Measurements from ENCODE around the gene USHBP1.

DNA sequence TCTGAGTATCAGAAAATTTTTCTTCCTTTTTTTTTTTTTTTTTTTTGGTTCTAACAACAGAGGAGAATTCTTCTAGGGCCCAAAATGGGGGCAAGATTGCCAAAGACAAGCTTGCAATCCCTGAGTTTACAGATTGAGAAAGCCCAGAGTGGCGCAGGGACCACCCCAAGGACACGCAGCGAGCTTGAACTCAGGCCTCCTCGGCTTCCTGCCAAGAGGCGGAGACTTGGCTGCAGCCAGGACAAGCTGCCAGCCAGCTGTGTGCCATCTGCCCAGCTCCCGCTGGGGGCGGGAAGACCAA is 40.6 kb upstream of the USHBP1 start:
- no peak for TF ChIP-seq CEBPB (IDR thresholded peaks at IDR 0.05; ENCODE audit: borderline replicate concordance, low read depth, low read length)
- TF ChIP-seq BRCA1 (CRISPR knock-in tag; IDR thresholded peaks at IDR 0.05) = no peak
- no peak for TF ChIP-seq ZNF335 (CRISPR knock-in tag; IDR thresholded peaks at IDR 0.05)
- TF ChIP-seq, protein P1, sequence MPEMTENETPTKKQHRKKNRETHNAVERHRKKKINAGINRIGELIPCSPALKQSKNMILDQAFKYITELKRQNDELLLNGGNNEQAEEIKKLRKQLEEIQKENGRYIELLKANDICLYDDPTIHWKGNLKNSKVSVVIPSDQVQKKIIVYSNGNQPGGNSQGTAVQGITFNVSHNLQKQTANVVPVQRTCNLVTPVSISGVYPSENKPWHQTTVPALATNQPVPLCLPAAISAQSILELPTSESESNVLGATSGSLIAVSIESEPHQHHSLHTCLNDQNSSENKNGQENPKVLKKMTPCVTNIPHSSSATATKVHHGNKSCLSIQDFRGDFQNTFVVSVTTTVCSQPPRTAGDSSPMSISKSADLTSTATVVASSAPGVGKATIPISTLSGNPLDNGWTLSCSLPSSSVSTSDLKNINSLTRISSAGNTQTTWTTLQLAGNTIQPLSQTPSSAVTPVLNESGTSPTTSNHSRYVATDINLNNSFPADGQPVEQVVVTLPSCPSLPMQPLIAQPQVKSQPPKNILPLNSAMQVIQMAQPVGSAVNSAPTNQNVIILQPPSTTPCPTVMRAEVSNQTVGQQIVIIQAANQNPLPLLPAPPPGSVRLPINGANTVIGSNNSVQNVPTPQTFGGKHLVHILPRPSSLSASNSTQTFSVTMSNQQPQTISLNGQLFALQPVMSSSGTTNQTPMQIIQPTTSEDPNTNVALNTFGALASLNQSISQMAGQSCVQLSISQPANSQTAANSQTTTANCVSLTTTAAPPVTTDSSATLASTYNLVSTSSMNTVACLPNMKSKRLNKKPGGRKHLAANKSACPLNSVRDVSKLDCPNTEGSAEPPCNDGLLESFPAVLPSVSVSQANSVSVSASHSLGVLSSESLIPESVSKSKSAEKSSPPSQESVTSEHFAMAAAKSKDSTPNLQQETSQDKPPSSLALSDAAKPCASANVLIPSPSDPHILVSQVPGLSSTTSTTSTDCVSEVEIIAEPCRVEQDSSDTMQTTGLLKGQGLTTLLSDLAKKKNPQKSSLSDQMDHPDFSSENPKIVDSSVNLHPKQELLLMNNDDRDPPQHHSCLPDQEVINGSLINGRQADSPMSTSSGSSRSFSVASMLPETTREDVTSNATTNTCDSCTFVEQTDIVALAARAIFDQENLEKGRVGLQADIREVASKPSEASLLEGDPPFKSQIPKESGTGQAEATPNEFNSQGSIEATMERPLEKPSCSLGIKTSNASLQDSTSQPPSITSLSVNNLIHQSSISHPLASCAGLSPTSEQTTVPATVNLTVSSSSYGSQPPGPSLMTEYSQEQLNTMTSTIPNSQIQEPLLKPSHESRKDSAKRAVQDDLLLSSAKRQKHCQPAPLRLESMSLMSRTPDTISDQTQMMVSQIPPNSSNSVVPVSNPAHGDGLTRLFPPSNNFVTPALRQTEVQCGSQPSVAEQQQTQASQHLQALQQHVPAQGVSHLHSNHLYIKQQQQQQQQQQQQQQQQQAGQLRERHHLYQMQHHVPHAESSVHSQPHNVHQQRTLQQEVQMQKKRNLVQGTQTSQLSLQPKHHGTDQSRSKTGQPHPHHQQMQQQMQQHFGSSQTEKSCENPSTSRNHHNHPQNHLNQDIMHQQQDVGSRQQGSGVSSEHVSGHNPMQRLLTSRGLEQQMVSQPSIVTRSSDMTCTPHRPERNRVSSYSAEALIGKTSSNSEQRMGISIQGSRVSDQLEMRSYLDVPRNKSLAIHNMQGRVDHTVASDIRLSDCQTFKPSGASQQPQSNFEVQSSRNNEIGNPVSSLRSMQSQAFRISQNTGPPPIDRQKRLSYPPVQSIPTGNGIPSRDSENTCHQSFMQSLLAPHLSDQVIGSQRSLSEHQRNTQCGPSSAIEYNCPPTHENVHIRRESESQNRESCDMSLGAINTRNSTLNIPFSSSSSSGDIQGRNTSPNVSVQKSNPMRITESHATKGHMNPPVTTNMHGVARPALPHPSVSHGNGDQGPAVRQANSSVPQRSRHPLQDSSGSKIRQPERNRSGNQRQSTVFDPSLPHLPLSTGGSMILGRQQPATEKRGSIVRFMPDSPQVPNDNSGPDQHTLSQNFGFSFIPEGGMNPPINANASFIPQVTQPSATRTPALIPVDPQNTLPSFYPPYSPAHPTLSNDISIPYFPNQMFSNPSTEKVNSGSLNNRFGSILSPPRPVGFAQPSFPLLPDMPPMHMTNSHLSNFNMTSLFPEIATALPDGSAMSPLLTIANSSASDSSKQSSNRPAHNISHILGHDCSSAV (CRISPR knock-in tag; IDR thresholded peaks at IDR 0.05; ENCODE audit: borderline replicate concordance) = no peak
- no peak for TF ChIP-seq ZNF205 (CRISPR knock-in tag; IDR thresholded peaks at IDR 0.05)
- TF ChIP-seq ARNTL (CRISPR knock-in tag; IDR thresholded peaks at IDR 0.05) = no peak
- no peak; the same call in 1 of the 2 replicates for TF ChIP-seq ZNF567 (CRISPR knock-in tag; IDR thresholded peaks at IDR 0.05; ENCODE audit: borderline replicate concordance)
- TF ChIP-seq SMC3 (IDR thresholded peaks at IDR 0.05; ENCODE audit: low read length) = no peak
- TF ChIP-seq, protein P2, sequence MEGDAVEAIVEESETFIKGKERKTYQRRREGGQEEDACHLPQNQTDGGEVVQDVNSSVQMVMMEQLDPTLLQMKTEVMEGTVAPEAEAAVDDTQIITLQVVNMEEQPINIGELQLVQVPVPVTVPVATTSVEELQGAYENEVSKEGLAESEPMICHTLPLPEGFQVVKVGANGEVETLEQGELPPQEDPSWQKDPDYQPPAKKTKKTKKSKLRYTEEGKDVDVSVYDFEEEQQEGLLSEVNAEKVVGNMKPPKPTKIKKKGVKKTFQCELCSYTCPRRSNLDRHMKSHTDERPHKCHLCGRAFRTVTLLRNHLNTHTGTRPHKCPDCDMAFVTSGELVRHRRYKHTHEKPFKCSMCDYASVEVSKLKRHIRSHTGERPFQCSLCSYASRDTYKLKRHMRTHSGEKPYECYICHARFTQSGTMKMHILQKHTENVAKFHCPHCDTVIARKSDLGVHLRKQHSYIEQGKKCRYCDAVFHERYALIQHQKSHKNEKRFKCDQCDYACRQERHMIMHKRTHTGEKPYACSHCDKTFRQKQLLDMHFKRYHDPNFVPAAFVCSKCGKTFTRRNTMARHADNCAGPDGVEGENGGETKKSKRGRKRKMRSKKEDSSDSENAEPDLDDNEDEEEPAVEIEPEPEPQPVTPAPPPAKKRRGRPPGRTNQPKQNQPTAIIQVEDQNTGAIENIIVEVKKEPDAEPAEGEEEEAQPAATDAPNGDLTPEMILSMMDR (CRISPR knock-in tag; IDR thresholded peaks at IDR 0.05) = no peak
- no peak for TF ChIP-seq NONO (IDR thresholded peaks at IDR 0.05)
- TF ChIP-seq NONO (CRISPR knock-in tag; conservative IDR thresholded peaks at IDR 0.05) = no peak; the same call in 1 of the 2 replicates
- no peak for TF ChIP-seq WIZ (CRISPR knock-in tag; IDR thresholded peaks at IDR 0.05)
- TF ChIP-seq HDAC6 (IDR thresholded peaks at IDR 0.05; ENCODE audit: low read depth, low read length) = no peak

Measured in HepG2 (cell line).